Sigmoid colon (tissue), 7 donors: ENCODE results near the gene ACTN1. TPM values are rescaled to one million over a fixed set of nuclear protein-coding genes. Genes with fewer than 3 reads are reported as not detected.

Experiments
- DNase-seq: peaks from one replicate; pipeline ENCODE4 v3.0.0-alpha.2; 2019
- H3K27ac ChIP-seq, 4 donors: fragments of 200-600 bp; sonication (generic); one replicate each; pipeline ENCODE4 v1.5.1; 2016 to 2019; ENCODE audit warnings: mild to moderate bottlenecking in 1 of 4
- H3K27me3 ChIP-seq, 3 donors: fragments of 200-600 bp; sonication (generic); one replicate each; pipeline ENCODE4 v1.5.1; 2019; ENCODE audit warnings: mild to moderate bottlenecking in 1 of 3
- H3K36me3 ChIP-seq, 4 donors: fragments of 200-600 bp; sonication (generic); one replicate each; pipeline ENCODE4 v1.5.1; 2016 to 2019
- H3K4me1 ChIP-seq, 4 donors: fragments of 200-600 bp; sonication (generic); one replicate each; pipeline ENCODE4 v1.5.1; 2017 to 2019
- H3K4me3 ChIP-seq, 4 donors: fragments of 200-600 bp; sonication (generic); one replicate each; pipeline ENCODE4 v1.5.1; 2017 to 2019; ENCODE audit warnings: mild to moderate bottlenecking in 2 of 4, moderate library complexity in 1 of 4
- H3K9me3 ChIP-seq, 4 donors: fragments of 200-600 bp in 3 of 4; sonication (generic) in 3 of 4; one replicate each; pipeline versions ENCODE4 v1.5.1 to v1.6.1; 2013 to 2019
- EP300 ChIP-seq, 4 donors: sonication (generic); formaldehyde crosslinking; IDR thresholded peaks; one replicate each; pipeline ENCODE4 v1.6.1; 2017; ENCODE audit warnings: antibody characterized with exemption in 4 of 4
- POLR2A ChIP-seq, 2 donors: fragments of 450-650 bp; IDR thresholded peaks; one replicate each; pipeline ENCODE4 v1.6.1; 2016; ENCODE audit warnings: antibody characterized with exemption in 2 of 2, mild to moderate bottlenecking in 2 of 2, moderate library complexity in 2 of 2
- POLR2AphosphoS5 ChIP-seq, 4 donors: sonication (generic); formaldehyde crosslinking; IDR thresholded peaks; one replicate each; pipeline ENCODE4 v1.6.1; 2017; ENCODE audit warnings: antibody characterized with exemption in 4 of 4
- WGBS, 2 donors: extraction: QIAGEN DNeasy Blood & Tissue Kit; methylation state at CpG; one replicate each; pipeline ENCODE4 v1.1.7; 2013; 5-methylcytosine and 5-hydroxymethylcytosine counted together
- intact Hi-C: fragments of 100-400 bp; cut with DNase I; formaldehyde crosslinking; loops from one replicate; pipeline ENCODE4 v1.15.1; 2023
- polyA plus RNA-seq, 3 donors: library from polyadenylated mRNA; stranded (reverse); fragments of 200-250 nt; gene quantifications; one replicate each; pipeline ENCODE4 v1.2.3, GENCODE V29; 2013
- total RNA-seq, 4 donors: library from RNA; depleted of rRNA; stranded (reverse); fragments of >200 nt; gene quantifications; one replicate each; pipeline ENCODE4 v1.1.0, GENCODE V29; 2016
- TF ChIP-seq, protein P1 (sequence below), 4 experiments: fragments of 450-650 bp in 3 of 4; fragments of 200-600 bp in 1 of 4; IDR thresholded peaks; one replicate each; pipeline ENCODE4 v1.5.1; 2016 to 2019; ENCODE audit warnings: antibody characterized with exemption in 4 of 4, mild to moderate bottlenecking in 3 of 4, moderate library complexity in 2 of 4
- donor health status: healthy with polysubstance abuse.
- donor health status: Bipolar disorder and iron deficiency.
- donor health status: healthy.

ACTN1 gene
- total and polyA plus RNA-seq, 7 donors, result 20.1 to 1,069 (median 372) TPM

DNA sequence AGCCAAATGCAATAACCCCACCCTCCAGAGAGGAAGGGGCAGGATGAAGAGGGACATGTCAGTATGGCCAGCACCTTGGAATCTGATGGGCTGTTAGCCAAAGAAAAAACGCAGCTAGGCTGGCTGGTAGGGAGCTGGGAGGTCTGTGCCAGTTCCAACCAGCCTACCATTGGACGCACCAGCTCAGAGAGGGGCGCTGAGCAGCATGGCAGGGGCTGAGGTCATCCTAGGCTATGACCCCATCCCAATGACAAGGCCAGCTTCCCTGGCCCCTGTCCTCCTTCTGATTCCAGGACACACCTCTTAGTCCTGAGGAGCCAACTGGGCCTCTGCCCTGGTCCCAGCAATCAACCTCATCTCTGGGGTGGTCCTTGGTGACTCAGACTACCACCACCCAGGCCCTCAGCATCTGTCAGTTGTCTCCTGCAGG is 12.2 kb downstream of the ACTN1 start:
- DNase-seq, result peak; percentile 62
- TF ChIP-seq, protein P1, sequence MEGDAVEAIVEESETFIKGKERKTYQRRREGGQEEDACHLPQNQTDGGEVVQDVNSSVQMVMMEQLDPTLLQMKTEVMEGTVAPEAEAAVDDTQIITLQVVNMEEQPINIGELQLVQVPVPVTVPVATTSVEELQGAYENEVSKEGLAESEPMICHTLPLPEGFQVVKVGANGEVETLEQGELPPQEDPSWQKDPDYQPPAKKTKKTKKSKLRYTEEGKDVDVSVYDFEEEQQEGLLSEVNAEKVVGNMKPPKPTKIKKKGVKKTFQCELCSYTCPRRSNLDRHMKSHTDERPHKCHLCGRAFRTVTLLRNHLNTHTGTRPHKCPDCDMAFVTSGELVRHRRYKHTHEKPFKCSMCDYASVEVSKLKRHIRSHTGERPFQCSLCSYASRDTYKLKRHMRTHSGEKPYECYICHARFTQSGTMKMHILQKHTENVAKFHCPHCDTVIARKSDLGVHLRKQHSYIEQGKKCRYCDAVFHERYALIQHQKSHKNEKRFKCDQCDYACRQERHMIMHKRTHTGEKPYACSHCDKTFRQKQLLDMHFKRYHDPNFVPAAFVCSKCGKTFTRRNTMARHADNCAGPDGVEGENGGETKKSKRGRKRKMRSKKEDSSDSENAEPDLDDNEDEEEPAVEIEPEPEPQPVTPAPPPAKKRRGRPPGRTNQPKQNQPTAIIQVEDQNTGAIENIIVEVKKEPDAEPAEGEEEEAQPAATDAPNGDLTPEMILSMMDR (IDR thresholded peaks at IDR 0.05), result no peak
- TF ChIP-seq POLR2A (IDR thresholded peaks at IDR 0.05) (no peak), POLR2AphosphoS5 (IDR thresholded peaks at IDR 0.05) (peak in 1 of 4 donors; percentile 42), EP300 (IDR thresholded peaks at IDR 0.05) (no peak)
- Histone ChIP-seq H3K27me3 (no peaks in the 10 kb centered on the region), H3K27ac (peak overlapping the region; percentile 98 to 100 (median 100)), H3K9me3 (no peaks in the 10 kb centered on the region), H3K4me1 (peaks cover 0 to 100% (median 100%) of the 10 kb centered on the region in 4 donors), H3K36me3 (peaks cover 0 to 4% (median under 1%) of the 10 kb centered on the region in 4 donors), H3K4me3 (no peak overlapping the region)
- WGBS, 2 donors, result 57 to 69% methylated on average over 3 of the region's 3 CpGs
- intact Hi-C loops, result no loop called here

DNA sequence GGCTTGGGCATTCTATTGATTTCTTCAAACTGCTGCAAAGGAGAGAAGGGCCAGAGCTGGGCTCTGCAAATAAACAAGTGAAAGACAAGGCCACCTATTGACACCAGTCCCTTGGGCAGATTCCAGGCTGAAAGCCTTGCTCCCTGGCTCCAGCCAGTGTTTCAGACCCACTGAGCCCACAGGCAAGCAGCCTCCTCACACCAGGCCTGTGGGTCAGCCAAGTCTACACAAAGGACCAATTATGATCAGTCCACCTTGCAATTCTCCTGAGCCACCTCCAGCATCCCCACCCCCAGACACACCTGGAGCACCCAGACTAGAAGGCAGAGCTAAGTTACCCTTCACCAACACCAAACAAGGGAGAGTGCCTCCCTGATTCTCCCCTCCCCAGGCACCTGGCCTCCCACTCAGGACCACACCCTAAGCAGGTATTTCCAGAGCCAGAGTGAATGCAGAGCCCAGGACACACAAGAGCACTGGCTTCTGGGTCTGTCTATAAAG is 13.8 kb downstream of the ACTN1 start:
- Histone ChIP-seq H3K27me3 (no peaks in the 10 kb centered on the region), H3K4me1 (peaks cover 0 to 100% (median 100%) of the 10 kb centered on the region in 4 donors), H3K27ac (peak overlapping the region; percentile 98 to 100 (median 100)), H3K9me3 (no peaks in the 10 kb centered on the region), H3K4me3 (no peak overlapping the region), H3K36me3 (no peaks in the 10 kb centered on the region)
- DNase-seq, result no peak
- intact Hi-C loops, result no loop called here
- TF ChIP-seq, protein P1 (IDR thresholded peaks at IDR 0.05), result no peak
- TF ChIP-seq POLR2AphosphoS5 (IDR thresholded peaks at IDR 0.05), result peak in 1 of 4 donors; percentile 4

DNA sequence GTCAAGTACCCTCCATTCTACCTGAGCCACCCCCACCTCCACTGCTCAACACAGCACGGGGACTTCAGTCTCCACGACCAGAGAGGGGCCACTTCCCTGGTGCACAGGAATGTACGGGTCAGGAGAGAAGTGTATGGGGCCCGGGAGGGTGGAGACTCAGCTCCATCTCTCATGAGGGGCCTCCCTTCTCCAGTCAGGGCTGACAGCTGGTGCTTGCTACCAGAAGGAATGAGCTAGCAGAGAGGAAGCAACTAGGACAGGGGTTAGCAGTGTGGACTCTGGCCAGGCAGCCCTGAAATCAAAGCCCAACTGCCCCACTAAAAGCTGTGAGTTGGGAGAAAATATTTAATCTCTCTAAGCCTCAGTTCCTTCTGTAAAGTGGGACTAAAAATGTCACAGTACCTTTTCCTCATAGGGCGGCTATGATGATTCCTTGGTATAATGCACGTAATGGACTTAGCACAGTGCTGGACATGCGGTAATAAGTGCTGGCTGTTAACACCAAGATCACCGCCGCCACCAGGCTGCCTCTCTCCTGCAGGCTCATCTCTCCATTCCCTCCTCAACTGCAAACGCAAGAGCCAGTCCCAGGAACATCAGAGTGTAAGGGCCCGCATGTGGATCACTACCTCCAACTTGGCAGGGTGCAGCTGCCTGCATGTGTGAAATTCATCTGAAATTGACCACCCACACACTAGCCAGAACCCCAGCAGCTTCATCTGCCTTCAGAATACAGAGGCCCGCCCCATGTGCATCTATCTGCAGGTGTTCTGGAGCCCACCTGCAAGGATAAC is 14.6 kb downstream of the ACTN1 start:
- H3K4me1 ChIP-seq, result peaks cover 0 to 100% (median 99%) of the 10 kb centered on the region in 4 donors

DNA sequence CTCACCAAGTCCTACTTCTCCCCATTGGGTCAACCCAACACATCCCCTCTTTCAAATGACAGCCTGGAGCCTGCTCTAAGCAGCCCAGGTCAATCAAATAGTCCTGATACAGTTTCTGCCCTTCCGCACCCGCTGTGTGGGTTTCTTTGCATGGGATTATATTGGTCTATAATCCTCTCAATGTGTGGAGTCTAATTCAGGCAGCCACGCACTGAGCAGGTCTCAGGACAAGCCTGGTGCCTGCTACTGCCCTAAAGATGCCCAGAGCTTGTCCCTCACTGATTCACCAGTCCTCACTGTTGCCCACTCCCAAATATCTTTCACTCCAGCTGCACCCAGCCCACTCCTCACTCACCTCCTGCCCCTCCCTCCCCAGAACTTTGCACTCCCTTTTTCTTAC is 16.4 kb downstream of the ACTN1 start:
- Histone ChIP-seq H3K27ac (peak overlapping the region; percentile 98 to 100 (median 100)), H3K9me3 (no peaks in the 10 kb centered on the region), H3K27me3 (no peaks in the 10 kb centered on the region), H3K4me3 (no peak overlapping the region), H3K36me3 (peaks cover 0 to 2% (median under 1%) of the 10 kb centered on the region in 4 donors), H3K4me1 (peaks cover 0 to 100% (median 99%) of the 10 kb centered on the region in 4 donors)
- 93 to 96% methylated on average over 3 of the region's 3 CpGs for WGBS, 2 donors
- no peak for DNase-seq
- TF ChIP-seq, protein P1 (IDR thresholded peaks at IDR 0.05), result no peak
- no peak for TF ChIP-seq EP300 (IDR thresholded peaks at IDR 0.05)
- TF ChIP-seq POLR2A (IDR thresholded peaks at IDR 0.05), result no peak
- intact Hi-C loops, result no loop called here

More for the DNA sequence above, 14.6 kb downstream of the ACTN1 start:
- no peaks in the 10 kb centered on the region for H3K27me3 ChIP-seq
- DNase-seq, result no peak
- H3K27ac ChIP-seq, result peak overlapping the region; percentile 98 to 100 (median 100)
- TF ChIP-seq, protein P1 (IDR thresholded peaks at IDR 0.05), result peak in 1 of 4 experiments; percentile 10
- no peak for TF ChIP-seq POLR2AphosphoS5 (IDR thresholded peaks at IDR 0.05)
- H3K36me3 ChIP-seq, result no peaks in the 10 kb centered on the region
- intact Hi-C loops, result no loop called here
- H3K9me3 ChIP-seq, result no peaks in the 10 kb centered on the region
- WGBS, 2 donors, result 29 to 60% methylated on average over 12 of the region's 12 CpGs
- H3K4me3 ChIP-seq, result no peak overlapping the region
